Measurements from ENCODE around the gene IGSF3.
"Not testable (repeated sequence)": the region's sequence is repeated elsewhere in the genome, so short reads cannot be mapped to it uniquely, and the experiment has no call there.

IGSF3 gene

GRCh38 chr1:116603646-116604045 lies 63.9 kb downstream of the IGSF3 start:
- not testable (repeated sequence) for H3K4me3 ChIP-seq (ENCODE audit: low read depth in 1 of 2, low read length in 2 of 2); H3K9me3 ChIP-seq (ENCODE audit: control insufficient read depth in 1 of 2, low read length in 2 of 2); H3K9ac ChIP-seq (ENCODE audit: low read depth in 1 of 2, low read length in 2 of 2); H3K36me3 ChIP-seq (ENCODE audit: control insufficient read depth in 1 of 2, insufficient read depth in 2 of 2, low read length in 2 of 2); H3K27ac ChIP-seq (ENCODE audit: low read depth, low read length); H3K27me3 ChIP-seq (ENCODE audit: control insufficient read depth in 1 of 2, insufficient read depth in 2 of 2, low read length in 2 of 2); H3K4me1 ChIP-seq (ENCODE audit: control insufficient read depth in 1 of 2, insufficient read depth in 2 of 2, low read length in 2 of 2)

GRCh38 chr1:116599369-116599768 lies 68.2 kb downstream of the IGSF3 start:
- not testable (repeated sequence) for H3K27me3 ChIP-seq (ENCODE audit: control insufficient read depth in 1 of 2, insufficient read depth in 2 of 2, low read length in 2 of 2); H3K27ac ChIP-seq (ENCODE audit: low read depth, low read length); H3K4me3 ChIP-seq (ENCODE audit: low read depth in 1 of 2, low read length in 2 of 2); H3K9ac ChIP-seq (ENCODE audit: low read depth in 1 of 2, low read length in 2 of 2); H3K9me3 ChIP-seq (ENCODE audit: control insufficient read depth in 1 of 2, low read length in 2 of 2); H3K36me3 ChIP-seq (ENCODE audit: control insufficient read depth in 1 of 2, insufficient read depth in 2 of 2, low read length in 2 of 2)
- peaks cover 5 to 22% of the 10 kb centered on the region in 2 donors for H3K4me1 ChIP-seq (ENCODE audit: control insufficient read depth in 1 of 2, insufficient read depth in 2 of 2, low read length in 2 of 2)

GRCh38 chr1:116598420-116599036 lies 69.0 kb downstream of the IGSF3 start:
- H3K9ac ChIP-seq (ENCODE audit: low read depth in 1 of 2, low read length in 2 of 2); H3K9me3 ChIP-seq (ENCODE audit: control insufficient read depth in 1 of 2, low read length in 2 of 2); H3K27me3 ChIP-seq (ENCODE audit: control insufficient read depth in 1 of 2, insufficient read depth in 2 of 2, low read length in 2 of 2); H3K27ac ChIP-seq (ENCODE audit: low read depth, low read length); H3K4me3 ChIP-seq (ENCODE audit: low read depth in 1 of 2, low read length in 2 of 2); H3K36me3 ChIP-seq (ENCODE audit: control insufficient read depth in 1 of 2, insufficient read depth in 2 of 2, low read length in 2 of 2): not testable (repeated sequence)
- H3K4me1 ChIP-seq (ENCODE audit: control insufficient read depth in 1 of 2, insufficient read depth in 2 of 2, low read length in 2 of 2), result peaks cover 5 to 22% of the 10 kb centered on the region in 2 donors

- not testable (repeated sequence) for H3K4me3 ChIP-seq (ENCODE audit: low read depth in 1 of 2, low read length in 2 of 2); H3K27ac ChIP-seq (ENCODE audit: low read depth, low read length); H3K36me3 ChIP-seq (ENCODE audit: control insufficient read depth in 1 of 2, insufficient read depth in 2 of 2, low read length in 2 of 2); H3K9me3 ChIP-seq (ENCODE audit: control insufficient read depth in 1 of 2, low read length in 2 of 2); H3K27me3 ChIP-seq (ENCODE audit: control insufficient read depth in 1 of 2, insufficient read depth in 2 of 2, low read length in 2 of 2); H3K9ac ChIP-seq (ENCODE audit: low read depth in 1 of 2, low read length in 2 of 2)
- peaks cover 5 to 26% of the 10 kb centered on the region in 2 donors for H3K4me1 ChIP-seq (ENCODE audit: control insufficient read depth in 1 of 2, insufficient read depth in 2 of 2, low read length in 2 of 2)
Observed at GRCh38 chr1:116597388-116597787, 70.1 kb downstream of the IGSF3 start.

- not testable (repeated sequence) for H3K27ac ChIP-seq (ENCODE audit: low read depth, low read length); H3K9me3 ChIP-seq (ENCODE audit: control insufficient read depth in 1 of 2, low read length in 2 of 2)
Observed at GRCh38 chr1:116596742-116597307, 70.7 kb downstream of the IGSF3 start.

GRCh38 chr1:116595946-116596741 lies 71.4 kb downstream of the IGSF3 start:
- not testable (repeated sequence) for H3K27ac ChIP-seq (ENCODE audit: low read depth, low read length); H3K36me3 ChIP-seq (ENCODE audit: control insufficient read depth in 1 of 2, insufficient read depth in 2 of 2, low read length in 2 of 2); H3K9me3 ChIP-seq (ENCODE audit: control insufficient read depth in 1 of 2, low read length in 2 of 2); H3K27me3 ChIP-seq (ENCODE audit: control insufficient read depth in 1 of 2, insufficient read depth in 2 of 2, low read length in 2 of 2)
- peaks cover 5 to 26% of the 10 kb centered on the region in 2 donors for H3K4me1 ChIP-seq (ENCODE audit: control insufficient read depth in 1 of 2, insufficient read depth in 2 of 2, low read length in 2 of 2)
- peak overlapping the region in 1 of 2 donors; percentile 48 for H3K4me3 ChIP-seq (ENCODE audit: low read depth in 1 of 2, low read length in 2 of 2)
- H3K9ac ChIP-seq (ENCODE audit: low read depth in 1 of 2, low read length in 2 of 2), result peak overlapping the region in 1 of 2 donors; percentile 32

More at GRCh38 chr1:116596742-116597307, 70.7 kb downstream of the IGSF3 start:
- H3K4me3 ChIP-seq (ENCODE audit: low read depth in 1 of 2, low read length in 2 of 2); H3K9ac ChIP-seq (ENCODE audit: low read depth in 1 of 2, low read length in 2 of 2); H3K36me3 ChIP-seq (ENCODE audit: control insufficient read depth in 1 of 2, insufficient read depth in 2 of 2, low read length in 2 of 2); H3K27me3 ChIP-seq (ENCODE audit: control insufficient read depth in 1 of 2, insufficient read depth in 2 of 2, low read length in 2 of 2): not testable (repeated sequence)
- H3K4me1 ChIP-seq (ENCODE audit: control insufficient read depth in 1 of 2, insufficient read depth in 2 of 2, low read length in 2 of 2), result peaks cover 5 to 26% of the 10 kb centered on the region in 2 donors

GRCh38 chr1:116595065-116595840 lies 72.3 kb downstream of the IGSF3 start:
- H3K4me3 ChIP-seq (ENCODE audit: low read depth in 1 of 2, low read length in 2 of 2); H3K9me3 ChIP-seq (ENCODE audit: control insufficient read depth in 1 of 2, low read length in 2 of 2); H3K9ac ChIP-seq (ENCODE audit: low read depth in 1 of 2, low read length in 2 of 2); H3K27me3 ChIP-seq (ENCODE audit: control insufficient read depth in 1 of 2, insufficient read depth in 2 of 2, low read length in 2 of 2); H3K27ac ChIP-seq (ENCODE audit: low read depth, low read length); H3K36me3 ChIP-seq (ENCODE audit: control insufficient read depth in 1 of 2, insufficient read depth in 2 of 2, low read length in 2 of 2): not testable (repeated sequence)
- peaks cover 5 to 26% of the 10 kb centered on the region in 2 donors for H3K4me1 ChIP-seq (ENCODE audit: control insufficient read depth in 1 of 2, insufficient read depth in 2 of 2, low read length in 2 of 2)

GRCh38 chr1:116593977-116594376 lies 73.6 kb downstream of the IGSF3 start:
- H3K27ac ChIP-seq (ENCODE audit: low read depth, low read length); H3K9ac ChIP-seq (ENCODE audit: low read depth in 1 of 2, low read length in 2 of 2); H3K27me3 ChIP-seq (ENCODE audit: control insufficient read depth in 1 of 2, insufficient read depth in 2 of 2, low read length in 2 of 2); H3K9me3 ChIP-seq (ENCODE audit: control insufficient read depth in 1 of 2, low read length in 2 of 2); H3K4me3 ChIP-seq (ENCODE audit: low read depth in 1 of 2, low read length in 2 of 2); H3K36me3 ChIP-seq (ENCODE audit: control insufficient read depth in 1 of 2, insufficient read depth in 2 of 2, low read length in 2 of 2): not testable (repeated sequence)
- peaks cover 10 to 34% of the 10 kb centered on the region in 2 donors for H3K4me1 ChIP-seq (ENCODE audit: control insufficient read depth in 1 of 2, insufficient read depth in 2 of 2, low read length in 2 of 2)

GRCh38 chr1:116593401-116593800 lies 74.1 kb downstream of the IGSF3 start:
- not testable (repeated sequence) for H3K4me3 ChIP-seq (ENCODE audit: low read depth in 1 of 2, low read length in 2 of 2); H3K27ac ChIP-seq (ENCODE audit: low read depth, low read length); H3K27me3 ChIP-seq (ENCODE audit: control insufficient read depth in 1 of 2, insufficient read depth in 2 of 2, low read length in 2 of 2); H3K36me3 ChIP-seq (ENCODE audit: control insufficient read depth in 1 of 2, insufficient read depth in 2 of 2, low read length in 2 of 2); H3K9ac ChIP-seq (ENCODE audit: low read depth in 1 of 2, low read length in 2 of 2); H3K9me3 ChIP-seq (ENCODE audit: control insufficient read depth in 1 of 2, low read length in 2 of 2)
- peaks cover 10 to 32% of the 10 kb centered on the region in 2 donors for H3K4me1 ChIP-seq (ENCODE audit: control insufficient read depth in 1 of 2, insufficient read depth in 2 of 2, low read length in 2 of 2)

All from duodenal mucosa (tissue), 2 donors.